HEK293T (cell line): Measurements from ENCODE around the gene RIT2.

Experiments
- CTCF ChIA-PET: fragments of 350-600 bp; formaldehyde crosslinking; extraction: SDS; loops from one replicate; lab custom pipeline; 2021; ENCODE audit warnings: antibody characterized with exemption, inconsistent platforms; lab: Yijun Ruan, JAX
- POLR2A ChIA-PET: fragments of 350-600 bp; formaldehyde crosslinking; extraction: SDS; loops from one replicate; lab custom pipeline; 2020; ENCODE audit warnings: antibody characterized with exemption, inconsistent platforms; lab: Yijun Ruan, JAX
- DNase-seq: peaks from one replicate; pipeline ENCODE4 v3.0.0; 2012; ENCODE audit warnings: mixed read lengths; ENCODE audit errors: extremely low spot score
- ARNT ChIP-seq: fragments of 450-650 bp; IDR thresholded peaks from 2 replicates; pipeline ENCODE4 v1.6.1; 2017; ENCODE audit warnings: mild to moderate bottlenecking
- BHLHE40 ChIP-seq: fragments of 450-650 bp; IDR thresholded peaks from 2 replicates; pipeline ENCODE4 v1.6.1; 2016; ENCODE audit warnings: mild to moderate bottlenecking, moderate library complexity, borderline replicate concordance
- CTBP1 ChIP-seq: fragments of 450-650 bp; IDR thresholded peaks from 2 replicates; pipeline ENCODE4 v1.6.1; 2016; ENCODE audit warnings: borderline replicate concordance
- ELF4 ChIP-seq: fragments of 450-650 bp; IDR thresholded peaks from 2 replicates; pipeline ENCODE4 v1.6.1; 2017; ENCODE audit warnings: antibody characterized with exemption
- FOXA1 ChIP-seq: fragments of 450-650 bp; IDR thresholded peaks from 2 replicates; pipeline ENCODE4 v1.6.1; 2016; ENCODE audit warnings: mild to moderate bottlenecking
- FOXK2 ChIP-seq: fragments of 450-650 bp; IDR thresholded peaks from 2 replicates; pipeline ENCODE4 v1.6.1; 2016; ENCODE audit warnings: mild to moderate bottlenecking
- FOXM1 ChIP-seq: fragments of 450-650 bp; IDR thresholded peaks from 2 replicates; pipeline ENCODE4 v1.6.1; 2017; ENCODE audit warnings: mild to moderate bottlenecking, borderline replicate concordance
- HDGF ChIP-seq: fragments of 450-650 bp; IDR thresholded peaks from 2 replicates; pipeline ENCODE4 v1.6.1; 2017; ENCODE audit warnings: antibody characterized with exemption, borderline replicate concordance
- L3MBTL2 ChIP-seq: fragments of 450-650 bp; conservative IDR thresholded peaks from 2 replicates; pipeline ENCODE4 v1.6.1; 2016; ENCODE audit warnings: mild to moderate bottlenecking
- LEF1 ChIP-seq: fragments of 450-650 bp; IDR thresholded peaks from 2 replicates; pipeline ENCODE4 v1.6.1; 2017; ENCODE audit warnings: mild to moderate bottlenecking, borderline replicate concordance
- NFRKB ChIP-seq: fragments of 450-650 bp; IDR thresholded peaks from 2 replicates; pipeline ENCODE4 v1.6.1; 2016; ENCODE audit warnings: mild to moderate bottlenecking, moderate library complexity
- PKNOX1 ChIP-seq: fragments of 450-650 bp; IDR thresholded peaks from 2 replicates; pipeline ENCODE4 v1.6.1; 2016
- SP1 ChIP-seq: fragments of 450-650 bp; IDR thresholded peaks from 2 replicates; pipeline ENCODE4 v1.6.1; 2017
- SUZ12 ChIP-seq: fragments of 450-650 bp; IDR thresholded peaks from 2 replicates; pipeline ENCODE4 v1.6.1; 2016; ENCODE audit warnings: mild to moderate bottlenecking
- TARDBP ChIP-seq: fragments of 450-650 bp; IDR thresholded peaks from 2 replicates; pipeline ENCODE4 v1.6.1; 2016
- ZNF384 ChIP-seq: fragments of 450-650 bp; IDR thresholded peaks from 2 replicates; pipeline ENCODE4 v1.6.1; 2016

RIT2 gene

GRCh38 chr18:42860548-42860947 lies 254.9 kb downstream of the RIT2 start:
- ChIA-PET CTCF (no interaction called here), POLR2A (no interaction called here)
- DNase-seq: no peak
- TF ChIP-seq FOXK2 (no peak), ARNT (no peak), HDGF (no peak), L3MBTL2 (no peak), NFRKB (no peak), BHLHE40 (no peak), PKNOX1 (no peak), SUZ12 (no peak), CTBP1 (no peak), ELF4 (no peak), LEF1 (no peak), ZNF384 (no peak), SP1 (no peak)

- DNase-seq: no peak
- ChIA-PET CTCF (no interaction called here), POLR2A (no interaction called here)
- TF ChIP-seq NFRKB: no peak
- no peak for TF ChIP-seq FOXA1
These were observed 255.5 kb downstream of the RIT2 start for GRCh38 chr18:42860011-42860410.

GRCh38 chr18:42854558-42854957 lies 260.9 kb downstream of the RIT2 start:
- ChIA-PET CTCF (no interaction called here), POLR2A (interaction anchor here (0.9 kb wide), 1 partner anchor 210 kb away, joined by 3 read pairs; no protein-coding TSS in a partner anchor)
- DNase-seq: no peak
- TF ChIP-seq BHLHE40 (no peak), PKNOX1 (no peak), L3MBTL2 (no peak), NFRKB (no peak), ELF4 (no peak), CTBP1 (no peak), ARNT (no peak), FOXK2 (no peak), HDGF (no peak)

- CTCF ChIA-PET: no interaction called here
- POLR2A ChIA-PET: no interaction called here
- TF ChIP-seq PKNOX1 (peak; percentile 61), ARNT (no peak)
- peak; percentile 16 for DNase-seq
These were observed 265.1 kb downstream of the RIT2 start for GRCh38 chr18:42850174-42851083.

- DNase-seq: no peak
- TF ChIP-seq BHLHE40: no peak
- no peak for TF ChIP-seq SUZ12
- TF ChIP-seq TARDBP: no peak
- no peak for TF ChIP-seq FOXK2
- no peak for TF ChIP-seq SP1
- TF ChIP-seq ARNT: no peak
- TF ChIP-seq CTBP1: no peak
- TF ChIP-seq PKNOX1: no peak
- no peak for TF ChIP-seq L3MBTL2
- no peak for TF ChIP-seq LEF1
- no peak for TF ChIP-seq ZNF384
- no peak for TF ChIP-seq HDGF
- TF ChIP-seq FOXA1: no peak
- no peak for TF ChIP-seq FOXM1
- TF ChIP-seq NFRKB: no peak
- no peak for TF ChIP-seq ELF4
- POLR2A ChIA-PET: no interaction called here
- CTCF ChIA-PET: no interaction called here
These were observed 276.1 kb downstream of the RIT2 start for GRCh38 chr18:42839408-42839807.

- no peak for DNase-seq
- TF ChIP-seq ARNT (no peak), FOXM1 (no peak), L3MBTL2 (no peak), ELF4 (no peak), TARDBP (no peak)
- ChIA-PET CTCF (no interaction called here), POLR2A (no interaction called here)
These were observed 276.8 kb downstream of the RIT2 start for GRCh38 chr18:42838546-42839145.
